HG02588 (cell line): ENCODE data around the gene TARM1.

ENCODE experiments used
- ATAC-seq: cut with Tn5 transposase; IDR thresholded peaks from one replicate; pipeline ENCODE4 v1.9.1; 2021; ENCODE audit warnings: mild to moderate bottlenecking, moderate library complexity; ENCODE audit not compliant: unreplicated experiment

The TARM1 gene

GRCh38 chr19:54081032-54081431 lies at the start of gene TARM1:
TSS of gene TARM1 (minus strand) at chr19:54081365. CDS start at chr19:54081340, 25 bp downstream.
- ATAC-seq, result no peak

- no peak for ATAC-seq
These were observed 48.4 kb upstream of the TARM1 start for GRCh38 chr19:54129617-54129996.

- ATAC-seq, result no peak
These were observed 47.8 kb upstream of the TARM1 start for GRCh38 chr19:54128796-54129616.

- ATAC-seq, result no peak
These were observed 47.2 kb upstream of the TARM1 start for GRCh38 chr19:54128441-54128725.

GRCh38 chr19:54127688-54128440 lies 46.7 kb upstream of the TARM1 start:
- no peak for ATAC-seq

- no peak for ATAC-seq
These were observed 44.5 kb upstream of the TARM1 start for GRCh38 chr19:54125713-54126112.

- no peak for ATAC-seq
These were observed 43.2 kb upstream of the TARM1 start for GRCh38 chr19:54124393-54124792.

- no peak for ATAC-seq
These were observed 42.5 kb upstream of the TARM1 start for GRCh38 chr19:54123682-54124081.

- ATAC-seq, result no peak
These were observed 40.1 kb upstream of the TARM1 start for GRCh38 chr19:54121259-54121658.

GRCh38 chr19:54115109-54116063 lies 34.2 kb upstream of the TARM1 start, which contains the start of the genes PRPF31 and TFPT:
TSS of gene PRPF31 (plus strand) at chr19:54115754. CDS start at chr19:54118279, 2,525 bp downstream.
TSS of gene TFPT (minus strand) at chr19:54115657. CDS start at chr19:54115269, 388 bp downstream.
- ATAC-seq, result peak; percentile 81

GRCh38 chr19:54114340-54115108 lies 33.4 kb upstream of the TARM1 start:
- ATAC-seq, result no peak

GRCh38 chr19:54109651-54110050 lies 28.5 kb upstream of the TARM1 start:
- ATAC-seq, result no peak

GRCh38 chr19:54108496-54108895 lies 27.3 kb upstream of the TARM1 start:
- no peak for ATAC-seq

GRCh38 chr19:54107876-54108490 lies 26.8 kb upstream of the TARM1 start:
- no peak for ATAC-seq

GRCh38 chr19:54106716-54107115 lies 25.6 kb upstream of the TARM1 start:
- ATAC-seq, result no peak

- ATAC-seq, result no peak
These were observed 24.6 kb upstream of the TARM1 start for GRCh38 chr19:54105796-54106195.

- ATAC-seq, result no peak
These were observed 24.0 kb upstream of the TARM1 start for GRCh38 chr19:54104998-54105715.

GRCh38 chr19:54102421-54103169 lies 21.4 kb upstream of the TARM1 start, which contains the start of gene NDUFA3:
TSS of gene NDUFA3 (plus strand) at chr19:54102855. CDS start at chr19:54102879, 24 bp downstream.
- ATAC-seq, result peak; percentile 90
